Astrocyte of the spinal cord (primary cell): ENCODE results near the gene HOOK1.

ENCODE experiments used
- DNase-seq: peaks from one replicate; pipeline ENCODE4 v3.0.0; 2011; ENCODE audit warnings: low read depth, low spot score
- H3K4me3 ChIP-seq: 2 replicates; pipeline ENCODE4 v1.5.1; 2011; ENCODE audit warnings: low read depth, mild to moderate bottlenecking, low read length, moderate library complexity
- CTCF ChIP-seq: IDR thresholded peaks from 2 replicates; pipeline ENCODE4 v1.5.1; 2012; ENCODE audit warnings: low read depth, mild to moderate bottlenecking, low read length, inconsistent platforms
- in situ Hi-C: cut with HindIII; loops from 2 replicates; pipeline ENCODE4 v1.10.0; 2017; ENCODE audit warnings: low sequenced_read_pairs

The HOOK1 gene

GRCh38 chr1:59798600-59798999 lies 16.1 kb upstream of the HOOK1 start:
- no peak for DNase-seq
- in situ Hi-C loops = no loop called here
- H3K4me3 ChIP-seq = no peak overlapping the region
- no peak for TF ChIP-seq CTCF

- H3K4me3 ChIP-seq = no peak overlapping the region
- in situ Hi-C loops = no loop called here
- DNase-seq = no peak
- no peak for TF ChIP-seq CTCF
Observed at GRCh38 chr1:59803458-59804038, 11.2 kb upstream of the HOOK1 start.

GRCh38 chr1:59804301-59804700 lies 10.4 kb upstream of the HOOK1 start:
- in situ Hi-C loops = no loop called here
- H3K4me3 ChIP-seq = no peak overlapping the region
- TF ChIP-seq CTCF = no peak
- DNase-seq = no peak

GRCh38 chr1:59805554-59805953 lies 9.2 kb upstream of the HOOK1 start:
- DNase-seq = no peak
- H3K4me3 ChIP-seq = no peak overlapping the region
- no peak for TF ChIP-seq CTCF
- in situ Hi-C loops = no loop called here

- no peak for TF ChIP-seq CTCF
- peak overlapping the region; percentile 25 for H3K4me3 ChIP-seq
- in situ Hi-C loops = no loop called here
- peak; percentile 14 for DNase-seq
Observed at GRCh38 chr1:59814180-59814900, 409 bp upstream of the HOOK1 start.

GRCh38 chr1:59815892-59816291 lies 1.1 kb downstream of the HOOK1 start:
- no peak for TF ChIP-seq CTCF
- in situ Hi-C loops = no loop called here
- no peak overlapping the region for H3K4me3 ChIP-seq
- DNase-seq = no peak
